ENCODE results near the gene ADGRE3. TPM values are rescaled to one million over a fixed set of nuclear protein-coding genes. Genes with fewer than 3 reads are reported as not detected.
A peak's percentile ranks its signal among the peaks of the same experiment; 100 is the strongest.
"Not testable (repeated sequence)": the region's sequence is repeated elsewhere in the genome, so short reads cannot be mapped to it uniquely, and the experiment has no call there.

Gene ADGRE3
- total RNA-seq, 6 donors from 2014 or later, result 0.76 to 9.6 (median 2.4) TPM; not detected in 1

- TF ChIP-seq POLR2AphosphoS5 (IDR thresholded peaks at IDR 0.05), result no peak
- no peak for TF ChIP-seq POLR2A (IDR thresholded peaks at IDR 0.05)
- no peak for TF ChIP-seq CTCF (IDR thresholded peaks at IDR 0.05)
- TF ChIP-seq EP300 (IDR thresholded peaks at IDR 0.05), result no peak
- Histone ChIP-seq H3K4me1 (peaks cover 0 to 4% (median 0%) of the 10 kb centered on the region in 4 donors), H3K27ac (peak overlapping the region in 3 of 4 donors; percentile 17 to 47 (median 39)), H3K36me3 (no peaks in the 10 kb centered on the region), H3K9me3 (peaks cover 8 to 19% (median 12%) of the 10 kb centered on the region in 4 donors), H3K4me3 (no peak overlapping the region), H3K27me3 (no peaks in the 10 kb centered on the region)
- ATAC-seq (ENCODE audit: low FRiP score in 2 of 2), result no peak
- DNase-seq, result peak in 1 of 2 donors; percentile 28
- WGBS, 2 donors, result 84 to 88% methylated on average over 8 of the region's 8 CpGs
Observed at GRCh38 chr19:14615623-14616022, 59.0 kb downstream of the ADGRE3 start.

- peak in 1 of 2 donors; percentile 41 for DNase-seq
- H3K27me3 ChIP-seq, result no peaks in the 10 kb centered on the region
- H3K27ac ChIP-seq, result peak overlapping the region in 2 of 4 donors; percentile 14 to 52
- ATAC-seq (ENCODE audit: low FRiP score in 2 of 2), result peak; percentile 50 to 70
- peaks cover 0 to 4% (median 0%) of the 10 kb centered on the region in 4 donors for H3K4me1 ChIP-seq
- TF ChIP-seq POLR2AphosphoS5 (IDR thresholded peaks at IDR 0.05) (no peak), POLR2A (IDR thresholded peaks at IDR 0.05) (no peak), CTCF (IDR thresholded peaks at IDR 0.05) (no peak), EP300 (IDR thresholded peaks at IDR 0.05) (no peak)
- no peaks in the 10 kb centered on the region for H3K36me3 ChIP-seq
- 38 to 42% methylated on average over 4 of the region's 4 CpGs for WGBS, 2 donors
- H3K4me3 ChIP-seq, result no peak overlapping the region
- H3K9me3 ChIP-seq, result peaks cover 3 to 8% (median 4%) of the 10 kb centered on the region in 4 donors
Observed at GRCh38 chr19:14614099-14614412, 60.6 kb downstream of the ADGRE3 start.

- not testable (repeated sequence) for ATAC-seq (ENCODE audit: low FRiP score in 2 of 2); DNase-seq
Observed at GRCh38 chr19:14613399-14614098, 61.1 kb downstream of the ADGRE3 start.

GRCh38 chr19:14612657-14613056 is 62.0 kb downstream of the ADGRE3 start:
- TF ChIP-seq POLR2A (IDR thresholded peaks at IDR 0.05) (no peak), CTCF (IDR thresholded peaks at IDR 0.05) (no peak)
- H3K4me1 ChIP-seq, result peaks cover 0 to 4% (median 0%) of the 10 kb centered on the region in 4 donors

More at GRCh38 chr19:14613399-14614098, 61.1 kb downstream of the ADGRE3 start:
- H3K4me3 ChIP-seq, H3K27me3 ChIP-seq, H3K9me3 ChIP-seq, H3K36me3 ChIP-seq, H3K4me1 ChIP-seq: not testable (repeated sequence)
- WGBS, 2 donors, result 60 to 61% methylated on average over 14 of the region's 14 CpGs
- peak overlapping the region in 2 of 4 donors; percentile 14 to 52 for H3K27ac ChIP-seq

GRCh38 chr19:14612242-14612641 is 62.4 kb downstream of the ADGRE3 start:
- DNase-seq; H3K27me3 ChIP-seq; H3K27ac ChIP-seq; H3K4me3 ChIP-seq; H3K9me3 ChIP-seq; H3K4me1 ChIP-seq; ATAC-seq (ENCODE audit: low FRiP score in 2 of 2); H3K36me3 ChIP-seq: not testable (repeated sequence)
- WGBS, 2 donors, result 81 to 84% methylated on average over 5 of the region's 5 CpGs

More at GRCh38 chr19:14612657-14613056, 62.0 kb downstream of the ADGRE3 start:
- H3K9me3 ChIP-seq, result no peaks in the 10 kb centered on the region
- no peak overlapping the region for H3K27ac ChIP-seq
- no peak overlapping the region for H3K4me3 ChIP-seq
- H3K36me3 ChIP-seq, result no peaks in the 10 kb centered on the region
- WGBS, 2 donors, result 86% methylated on average over 4 of the region's 4 CpGs
- no peak for ATAC-seq (ENCODE audit: low FRiP score in 2 of 2)
- DNase-seq, result no peak
- no peaks in the 10 kb centered on the region for H3K27me3 ChIP-seq

- no peak overlapping the region for H3K27ac ChIP-seq
- H3K27me3 ChIP-seq, result no peaks in the 10 kb centered on the region
- ATAC-seq (ENCODE audit: low FRiP score in 2 of 2) (no peak), DNase-seq (no peak)
- H3K36me3 ChIP-seq, result no peaks in the 10 kb centered on the region
- 51 to 59% methylated on average over 4 of the region's 4 CpGs for WGBS, 2 donors
- H3K4me3 ChIP-seq, result no peak overlapping the region
- H3K9me3 ChIP-seq, result no peaks in the 10 kb centered on the region
- TF ChIP-seq POLR2AphosphoS5 (IDR thresholded peaks at IDR 0.05) (no peak), POLR2A (IDR thresholded peaks at IDR 0.05) (no peak), EP300 (IDR thresholded peaks at IDR 0.05) (no peak), CTCF (IDR thresholded peaks at IDR 0.05) (no peak)
- H3K4me1 ChIP-seq, result peaks cover 0 to 4% (median 0%) of the 10 kb centered on the region in 4 donors
Observed at GRCh38 chr19:14611051-14611450, 63.6 kb downstream of the ADGRE3 start.
